GM19452 (cell line): ENCODE data around the gene NRSN1.
"Not testable (repeated sequence)": the region's sequence is repeated elsewhere in the genome, so short reads cannot be mapped to it uniquely, and the experiment has no call there.

Experiments
- ATAC-seq: cut with Tn5 transposase; IDR thresholded peaks from one replicate; pipeline ENCODE4 v1.9.1; 2021; ENCODE audit not compliant: unreplicated experiment

Gene NRSN1

GRCh38 chr6:24139639-24140038, 13.6 kb downstream of the NRSN1 start:
- ATAC-seq: no peak

DNA sequence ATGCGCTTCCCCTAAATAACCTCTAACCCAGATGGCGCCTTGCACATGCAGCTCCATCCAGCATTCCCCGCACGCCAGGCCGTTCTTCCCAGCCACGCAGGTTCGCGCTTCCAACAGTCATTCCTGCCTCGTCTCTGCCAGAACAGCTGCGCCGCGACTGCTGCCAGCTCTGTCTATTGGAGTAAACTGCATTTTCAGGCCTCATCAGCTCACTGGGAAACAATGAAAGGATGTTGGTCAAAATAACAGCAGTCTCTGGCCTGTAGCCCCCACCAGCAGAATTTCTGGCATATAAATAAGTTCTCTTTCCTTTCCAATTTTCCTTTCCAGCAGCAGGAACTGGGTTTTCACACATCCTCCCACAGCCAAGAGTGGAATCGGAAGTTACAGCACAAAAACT, 14.6 kb downstream of the NRSN1 start:
- no peak for ATAC-seq

DNA sequence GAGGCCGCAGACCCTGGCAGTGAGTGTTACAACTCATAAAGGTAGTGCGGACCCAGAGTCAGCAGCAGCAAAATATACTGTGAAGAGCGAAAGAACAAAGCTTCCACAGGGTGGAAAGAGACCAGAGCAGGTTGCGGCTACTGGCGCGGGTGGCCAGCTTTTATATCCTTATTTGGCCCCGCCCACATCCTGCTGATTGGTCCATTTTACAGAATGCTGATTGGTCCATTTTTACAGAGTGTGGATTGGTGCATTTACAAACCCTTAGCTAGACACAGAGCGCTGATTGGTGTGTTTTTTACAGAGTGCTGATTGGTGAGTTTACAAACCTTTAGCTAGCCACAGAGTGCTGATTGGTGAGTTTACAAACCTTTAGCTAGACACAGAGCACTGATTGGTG, 16.7 kb downstream of the NRSN1 start:
- not testable (repeated sequence) for ATAC-seq

DNA sequence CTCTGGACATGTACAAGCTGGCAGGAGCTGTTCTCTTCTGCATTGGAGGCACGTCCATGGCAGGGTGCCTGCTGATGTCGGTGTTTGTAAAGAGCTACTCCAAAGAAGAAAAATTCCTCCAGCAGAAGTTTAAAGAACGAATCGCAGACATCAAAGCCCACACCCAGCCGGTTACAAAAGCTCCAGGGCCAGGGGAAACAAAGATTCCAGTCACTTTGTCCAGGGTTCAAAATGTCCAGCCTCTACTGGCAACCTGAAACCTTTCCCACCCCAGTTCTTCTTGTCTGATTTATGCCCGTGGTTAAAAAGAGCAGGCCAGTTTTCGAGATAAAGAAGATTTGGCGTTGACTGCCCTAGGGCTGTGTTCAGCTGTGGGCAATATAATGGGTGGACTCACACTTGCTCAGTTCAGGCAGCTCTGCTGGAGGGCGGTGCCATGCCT, 19.7 kb downstream of the NRSN1 start:
- no peak for ATAC-seq

GRCh38 chr6:24146871-24147270, 20.9 kb downstream of the NRSN1 start:
- ATAC-seq: no peak

DNA sequence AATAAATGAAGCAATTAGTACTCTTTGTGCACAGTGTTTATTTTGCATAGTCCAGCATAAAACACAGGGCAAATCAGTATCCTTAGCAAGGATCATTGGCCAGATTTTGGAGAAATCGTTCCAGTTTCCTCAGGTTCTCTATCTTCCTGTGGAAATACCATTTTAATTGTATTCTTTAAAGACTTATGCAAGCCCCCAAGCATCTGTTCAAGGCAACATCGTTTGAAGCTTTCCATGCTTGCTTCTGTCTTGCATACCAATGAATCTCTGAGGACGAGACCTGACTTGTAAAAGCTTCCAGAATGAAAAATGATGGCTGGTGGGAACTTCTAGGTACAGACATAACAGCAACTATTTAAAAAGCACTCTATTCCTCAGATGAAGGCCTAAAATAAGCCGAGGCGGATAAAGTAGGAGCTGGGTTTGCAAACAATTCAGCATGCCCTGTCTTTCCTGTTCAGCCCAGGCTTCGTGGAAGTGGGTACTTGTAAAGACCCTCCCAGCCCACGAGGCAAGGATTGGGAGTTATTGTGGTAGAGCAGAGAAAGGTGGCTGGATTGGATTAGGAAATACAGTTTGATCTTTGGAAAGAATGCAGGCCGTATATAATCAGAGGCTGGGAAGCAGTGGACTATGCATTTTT, 21.6 kb downstream of the NRSN1 start:
- no peak for ATAC-seq

- no peak for ATAC-seq
Measured at GRCh38 chr6:24148154-24148570, 22.1 kb downstream of the NRSN1 start.

GRCh38 chr6:24148684-24149083, 22.7 kb downstream of the NRSN1 start:
- no peak for ATAC-seq

DNA sequence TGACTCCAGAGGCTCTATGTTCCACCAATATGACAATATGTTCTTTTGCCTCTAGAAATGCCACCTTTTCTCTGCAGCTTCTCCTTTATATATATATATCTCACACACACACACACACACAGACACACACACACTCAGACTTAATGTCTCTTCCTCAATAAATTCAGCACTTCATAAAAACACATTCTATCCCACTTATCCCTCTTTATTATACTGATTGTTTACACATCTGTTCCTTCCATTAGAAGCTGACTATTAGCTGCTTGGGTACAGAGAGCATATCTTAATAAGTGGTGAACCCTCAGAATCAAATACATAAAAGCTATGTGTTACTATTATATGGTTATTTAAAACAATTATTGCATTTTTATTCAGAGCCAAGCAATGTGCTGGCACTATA, 23.3 kb downstream of the NRSN1 start:
- no peak for ATAC-seq

- ATAC-seq: no peak
Measured at GRCh38 chr6:24149836-24150235, 23.8 kb downstream of the NRSN1 start.

GRCh38 chr6:24152014-24152413, 26.0 kb downstream of the NRSN1 start:
- no peak for ATAC-seq

DNA sequence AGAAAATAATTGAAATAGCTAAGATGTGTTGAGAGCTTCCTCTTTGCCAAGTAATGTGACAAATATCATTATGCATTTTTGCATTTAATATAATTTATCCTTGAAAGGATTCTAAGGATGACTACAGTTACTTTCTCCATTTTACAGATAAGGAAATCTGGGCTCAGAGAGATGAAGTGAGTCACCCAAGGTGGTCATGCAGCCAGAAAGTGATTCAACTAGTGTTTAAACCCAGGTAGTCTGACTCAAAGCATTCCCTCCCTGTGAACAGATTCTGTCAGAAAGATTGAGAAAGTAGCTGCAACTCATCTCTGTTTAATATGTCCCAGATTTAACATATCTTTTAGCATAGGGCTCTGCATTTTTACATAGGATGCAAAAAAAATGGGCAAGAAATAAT, 28.1 kb downstream of the NRSN1 start:
- ATAC-seq: no peak

DNA sequence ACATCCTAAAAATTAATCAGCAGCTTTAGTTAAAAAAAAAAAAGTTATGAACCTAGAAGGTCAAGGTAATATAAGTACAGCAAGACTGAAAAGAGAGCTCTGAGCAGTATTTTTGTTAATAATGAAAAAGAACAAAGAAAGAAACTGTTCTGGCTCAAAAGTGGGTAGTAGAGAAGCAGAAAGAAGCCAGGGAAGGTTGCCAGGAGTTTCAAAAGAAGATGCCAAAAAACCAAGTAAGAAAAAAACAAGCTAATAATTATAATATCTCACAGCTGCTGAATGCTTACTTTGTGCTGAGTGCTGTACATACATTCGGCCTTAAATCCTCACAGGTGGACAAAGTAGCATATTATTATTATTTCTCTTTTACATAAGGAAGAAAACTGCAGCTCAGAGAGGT, 31.9 kb downstream of the NRSN1 start:
- ATAC-seq: no peak

- no peak for ATAC-seq
Measured at GRCh38 chr6:24183584-24183983, 57.6 kb downstream of the NRSN1 start.

DNA sequence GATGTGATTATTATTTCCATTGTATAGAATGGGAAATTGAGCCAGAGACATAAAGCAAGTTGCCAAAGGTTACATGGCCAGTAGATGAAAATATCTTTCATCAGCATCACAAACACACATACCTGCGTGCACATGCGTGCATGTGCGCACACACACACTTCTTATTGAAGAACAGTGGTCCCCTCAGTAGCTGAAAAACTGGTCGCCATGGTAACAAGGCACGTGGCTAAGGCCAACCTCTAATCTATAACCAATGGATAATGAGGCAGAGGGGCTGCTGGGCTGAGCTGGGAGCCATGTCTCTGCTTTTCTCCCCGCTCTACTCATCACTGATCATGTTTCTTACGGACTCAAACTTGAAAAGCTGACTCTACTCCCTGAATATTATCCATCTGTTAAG, 60.3 kb downstream of the NRSN1 start:
- ATAC-seq: no peak

DNA sequence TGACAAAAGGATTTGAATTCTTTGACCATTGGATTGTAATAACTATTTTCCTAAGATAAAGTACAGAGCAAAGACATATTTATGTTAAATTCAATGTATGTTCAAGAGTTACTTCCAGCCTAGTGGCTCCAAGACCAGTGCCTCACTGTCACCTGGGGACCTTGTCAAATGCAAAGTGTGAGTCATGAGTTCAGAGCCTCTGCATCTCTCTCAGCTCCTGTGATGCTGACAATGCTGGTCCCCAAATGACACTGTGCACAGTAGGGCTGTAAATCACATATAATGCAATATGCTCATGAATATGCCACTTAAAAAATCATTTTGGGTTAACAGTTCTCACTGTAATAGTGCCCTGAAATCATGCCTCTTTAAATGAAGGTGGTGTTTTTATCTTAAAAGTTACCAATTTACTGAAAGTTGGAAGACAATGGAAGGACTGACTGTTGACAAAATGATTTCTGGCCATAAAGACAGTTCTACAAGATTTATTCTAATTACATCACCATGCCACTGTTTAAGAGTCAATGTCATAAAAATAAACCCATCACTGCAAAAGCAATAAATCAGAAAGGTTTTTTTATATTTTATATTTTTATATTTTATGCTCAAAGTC, 62.1 kb downstream of the NRSN1 start:
- ATAC-seq: no peak

- ATAC-seq: no peak
Measured at GRCh38 chr6:24188578-24189080, 62.6 kb downstream of the NRSN1 start.

- no peak for ATAC-seq
Measured at GRCh38 chr6:24191346-24191745, 65.3 kb downstream of the NRSN1 start.

- ATAC-seq: no peak
Measured at GRCh38 chr6:24193364-24193763, 67.3 kb downstream of the NRSN1 start.

DNA sequence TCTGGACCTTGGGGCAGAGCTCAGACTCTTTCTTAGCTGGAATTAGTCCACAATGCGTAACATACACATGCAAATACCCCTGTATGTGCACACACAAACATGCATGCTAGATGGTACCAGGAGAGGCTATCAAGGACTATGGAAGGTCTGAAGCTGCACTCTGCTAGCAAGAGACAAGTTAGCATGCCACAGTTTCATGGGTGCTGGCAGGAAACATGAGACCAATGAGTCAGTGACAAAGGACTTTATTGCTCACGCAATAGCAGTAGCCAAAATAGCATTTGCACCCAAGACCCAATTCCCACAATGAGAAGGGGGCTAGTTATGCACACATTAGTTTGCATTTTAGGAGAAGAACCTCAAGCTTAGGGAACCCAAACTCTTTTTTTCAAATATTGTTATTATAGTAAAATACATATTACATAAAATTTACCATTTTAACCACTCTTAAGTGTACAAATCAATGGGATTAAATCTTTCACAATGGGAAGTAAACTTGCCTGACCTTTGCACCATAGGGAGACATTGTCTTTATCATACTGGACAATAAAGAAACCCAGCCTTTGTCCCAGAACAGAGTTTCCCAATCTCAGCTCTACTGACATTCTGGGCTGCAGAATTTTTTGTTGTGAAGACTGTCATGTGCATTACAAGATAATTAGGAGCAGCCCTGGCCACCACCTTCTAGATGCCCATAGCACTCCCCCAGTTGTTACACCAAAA, 69.1 kb downstream of the NRSN1 start:
- no peak for ATAC-seq

DNA sequence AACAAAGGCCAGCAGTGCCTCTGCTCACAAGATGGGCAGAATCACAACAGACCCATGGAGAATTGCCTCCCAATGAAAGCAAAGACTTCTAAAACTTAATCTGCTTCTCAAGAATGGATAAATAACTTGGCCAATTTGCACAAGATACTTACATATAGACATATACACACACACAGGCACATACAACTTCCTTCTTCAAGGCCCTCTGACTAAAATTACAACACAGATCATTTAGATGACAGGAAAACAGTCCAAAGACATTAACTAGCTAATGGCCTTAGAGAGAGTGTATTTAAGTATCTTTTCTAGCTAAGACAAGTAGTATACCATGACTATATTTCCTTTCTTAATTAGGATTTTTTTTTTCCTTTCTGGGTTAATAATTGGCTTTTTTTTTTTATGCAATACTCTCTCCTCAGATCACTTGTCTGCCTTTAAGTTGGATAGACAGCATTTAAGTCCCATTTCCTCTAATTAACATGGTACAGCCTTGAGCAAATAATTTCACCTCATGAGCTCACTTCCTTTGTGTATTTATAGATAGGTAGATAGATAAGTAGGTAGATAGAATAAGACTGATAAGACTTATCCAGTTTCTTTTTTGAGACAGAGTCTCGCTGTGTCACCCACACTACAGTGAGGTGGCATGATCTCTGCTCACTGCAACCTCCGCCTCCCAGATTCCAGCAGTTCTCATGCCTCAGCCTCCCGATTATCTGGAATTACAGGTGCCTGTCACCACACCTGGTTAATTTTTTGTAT, 70.0 kb downstream of the NRSN1 start:
- no peak for ATAC-seq
